Uterus (tissue), 4 donors: Measurements from ENCODE around the gene AGBL4. TPM values are rescaled to one million over a fixed set of nuclear protein-coding genes. Genes with fewer than 3 reads are reported as not detected.

Experiments used
- DNase-seq, 2 donors: peaks; one replicate each; pipeline ENCODE4 v3.0.0-alpha.2; 2019 to 2020
- H3K27ac ChIP-seq, 2 donors: fragments of 200-600 bp; sonication (generic); 1 replicate in 1 of 2; 2 replicates in 1 of 2; pipeline ENCODE4 v1.5.1; 2016 to 2018
- H3K27me3 ChIP-seq, 2 donors: fragments of 200-600 bp; sonication (generic); one replicate each; pipeline ENCODE4 v1.5.1; 2018 to 2019; ENCODE audit warnings: control low read depth in 1 of 2
- H3K36me3 ChIP-seq, 2 donors: fragments of 200-600 bp; sonication (generic); one replicate each; pipeline ENCODE4 v1.5.1; 2019; ENCODE audit warnings: control low read depth in 1 of 2
- H3K4me1 ChIP-seq, 2 donors: fragments of 200-600 bp; sonication (generic); one replicate each; pipeline ENCODE4 v1.5.1; 2018 to 2019; ENCODE audit warnings: control low read depth in 1 of 2
- H3K4me3 ChIP-seq, 2 donors: fragments of 200-600 bp; sonication (generic); 1 replicate in 1 of 2; 2 replicates in 1 of 2; pipeline ENCODE4 v1.5.1; 2018 to 2019; ENCODE audit warnings: mild to moderate bottlenecking in 1 of 2
- H3K9me3 ChIP-seq, 2 donors: fragments of 200-600 bp; sonication (generic); one replicate each; pipeline ENCODE4 v1.5.1; 2019; ENCODE audit warnings: control low read depth in 1 of 2
- CTCF ChIP-seq, 4 experiments: fragments of 200-600 bp in 2 of 4; fragments of 450-650 bp in 2 of 4; sonication (generic) in 2 of 4; IDR thresholded peaks; one replicate each; pipeline ENCODE4 v1.5.1; 2016 to 2019; ENCODE audit warnings: antibody characterized with exemption in 4 of 4, mild to moderate bottlenecking in 2 of 4, moderate library complexity in 1 of 4
- POLR2A ChIP-seq, 2 donors: fragments of 450-650 bp; IDR thresholded peaks; one replicate each; pipeline ENCODE4 v1.6.1; 2016; ENCODE audit warnings: antibody characterized with exemption in 2 of 2, mild to moderate bottlenecking in 1 of 2, moderate library complexity in 1 of 2
- intact Hi-C: fragments of 100-400 bp; cut with DNase I; formaldehyde crosslinking; loops from one replicate; pipeline ENCODE4 v1.15.1; 2023; ENCODE audit warnings: low total_unique reads
- total RNA-seq, 4 donors: library from RNA; depleted of rRNA in 3 of 4; stranded (reverse); fragments of >200 nt in 3 of 4; gene quantifications; one replicate each; pipeline versions ENCODE4 v1.1.0 to v1.2.4, GENCODE V29; 2014 to 2023
- donor health status: DM: yes; HTN: yes; CAD: no.

The AGBL4 gene
- total RNA-seq, 4 donors from 2014 or later: 0.85 to 1.9 TPM; not detected in 2

DNA sequence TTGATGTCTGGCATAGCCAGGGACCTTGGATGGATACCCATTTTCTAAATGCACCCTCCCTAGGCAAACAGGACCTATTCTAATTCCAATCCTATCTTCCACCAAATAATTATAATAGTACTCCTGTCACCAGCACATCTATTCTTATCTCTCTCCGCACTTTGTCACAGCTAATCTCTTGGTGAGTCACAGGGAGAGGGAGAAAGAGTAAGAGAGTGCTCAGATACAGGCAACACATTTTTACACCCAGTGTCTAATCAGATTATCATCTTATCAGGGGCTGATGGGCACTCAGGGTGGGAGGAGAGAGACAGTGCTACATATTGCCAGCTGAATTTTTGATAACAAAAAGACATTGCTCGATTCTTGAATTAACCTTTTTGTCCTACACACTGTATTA, 972.1 kb downstream of the AGBL4 start:
- no peaks in the 10 kb centered on the region for H3K36me3 ChIP-seq

DNA sequence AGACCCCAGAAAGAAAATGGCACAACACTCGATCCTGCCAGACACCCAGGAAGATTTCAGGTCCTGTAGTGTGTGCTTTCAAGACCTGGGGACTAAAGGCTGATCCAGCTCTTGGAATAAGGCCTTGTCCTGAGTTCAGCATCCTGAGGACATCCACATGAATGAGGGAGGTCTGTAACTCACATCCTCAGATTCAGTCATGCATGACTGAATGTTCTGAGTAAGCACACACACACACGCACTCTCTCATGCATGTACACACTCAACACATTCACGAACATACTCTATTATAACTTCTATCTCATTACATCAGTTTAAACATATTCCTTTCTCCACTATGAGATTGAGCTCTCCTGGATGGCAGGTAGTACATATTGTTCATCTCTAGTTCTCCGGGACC, 973.7 kb downstream of the AGBL4 start:
- no peak for DNase-seq
- intact Hi-C loops: no loop called here
- Histone ChIP-seq H3K27me3 (no peaks in the 10 kb centered on the region), H3K4me3 (no peak overlapping the region), H3K36me3 (no peaks in the 10 kb centered on the region), H3K4me1 (no peaks in the 10 kb centered on the region), H3K9me3 (no peaks in the 10 kb centered on the region), H3K27ac (no peak overlapping the region)
- TF ChIP-seq CTCF (IDR thresholded peaks at IDR 0.05) (no peak), POLR2A (IDR thresholded peaks at IDR 0.05) (no peak)

More for the DNA sequence above, 972.1 kb downstream of the AGBL4 start:
- Histone ChIP-seq H3K4me3 (no peak overlapping the region), H3K27ac (no peak overlapping the region), H3K4me1 (no peaks in the 10 kb centered on the region), H3K9me3 (no peaks in the 10 kb centered on the region), H3K27me3 (no peaks in the 10 kb centered on the region)
- TF ChIP-seq POLR2A (IDR thresholded peaks at IDR 0.05): no peak
- no peak for TF ChIP-seq CTCF (IDR thresholded peaks at IDR 0.05)
- no peak for DNase-seq
- intact Hi-C loops: no loop called here

DNA sequence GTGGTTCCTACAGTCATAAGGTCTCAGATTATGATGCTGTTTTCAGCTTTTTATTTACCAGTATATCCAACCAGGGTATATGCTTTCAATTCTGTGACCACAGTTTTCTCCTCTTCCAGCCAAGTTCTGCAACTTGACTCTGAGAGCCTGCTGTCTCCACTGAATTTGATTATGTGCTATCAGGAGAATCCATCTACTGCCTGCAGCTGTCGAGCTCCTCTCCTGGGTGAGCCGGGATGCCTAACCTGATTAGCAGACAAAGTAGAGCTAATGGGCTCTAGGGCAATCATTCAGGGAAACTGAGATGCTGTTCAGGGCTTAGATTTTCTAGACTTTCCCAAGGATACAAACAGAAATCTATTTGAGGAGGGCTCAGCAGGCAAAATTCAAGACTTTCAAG, 975.6 kb downstream of the AGBL4 start:
- intact Hi-C loops: no loop called here
- no peak overlapping the region for H3K27ac ChIP-seq
- no peaks in the 10 kb centered on the region for H3K36me3 ChIP-seq
- TF ChIP-seq CTCF (IDR thresholded peaks at IDR 0.05): no peak
- no peak for TF ChIP-seq POLR2A (IDR thresholded peaks at IDR 0.05)
- H3K4me3 ChIP-seq: no peak overlapping the region
- no peaks in the 10 kb centered on the region for H3K9me3 ChIP-seq
- no peaks in the 10 kb centered on the region for H3K4me1 ChIP-seq
- DNase-seq: no peak
- H3K27me3 ChIP-seq: no peaks in the 10 kb centered on the region

DNA sequence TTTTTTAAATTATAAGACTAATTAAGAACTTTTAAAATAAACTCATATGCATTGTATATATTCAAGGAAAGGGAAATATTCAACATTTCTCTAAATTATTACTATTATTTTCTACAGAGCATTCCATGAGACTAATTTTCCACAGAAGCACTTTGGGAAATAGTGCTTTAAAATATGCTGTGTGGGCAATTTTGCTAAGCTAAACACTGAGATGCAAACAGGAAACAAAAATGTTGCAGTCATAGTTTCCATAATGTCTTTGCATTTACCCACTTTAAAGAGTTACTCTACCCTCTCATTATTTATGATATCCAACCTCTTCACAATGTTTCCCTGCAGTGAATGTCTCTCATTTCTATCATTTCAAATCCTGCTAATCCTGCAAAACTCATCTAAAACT, 977.4 kb downstream of the AGBL4 start:
- H3K36me3 ChIP-seq: no peaks in the 10 kb centered on the region
- TF ChIP-seq CTCF (IDR thresholded peaks at IDR 0.05) (no peak), POLR2A (IDR thresholded peaks at IDR 0.05) (no peak)
- H3K27ac ChIP-seq: no peak overlapping the region
- H3K27me3 ChIP-seq: no peaks in the 10 kb centered on the region
- H3K4me3 ChIP-seq: no peak overlapping the region
- DNase-seq: no peak
- no peaks in the 10 kb centered on the region for H3K4me1 ChIP-seq
- intact Hi-C loops: no loop called here
- no peaks in the 10 kb centered on the region for H3K9me3 ChIP-seq

DNA sequence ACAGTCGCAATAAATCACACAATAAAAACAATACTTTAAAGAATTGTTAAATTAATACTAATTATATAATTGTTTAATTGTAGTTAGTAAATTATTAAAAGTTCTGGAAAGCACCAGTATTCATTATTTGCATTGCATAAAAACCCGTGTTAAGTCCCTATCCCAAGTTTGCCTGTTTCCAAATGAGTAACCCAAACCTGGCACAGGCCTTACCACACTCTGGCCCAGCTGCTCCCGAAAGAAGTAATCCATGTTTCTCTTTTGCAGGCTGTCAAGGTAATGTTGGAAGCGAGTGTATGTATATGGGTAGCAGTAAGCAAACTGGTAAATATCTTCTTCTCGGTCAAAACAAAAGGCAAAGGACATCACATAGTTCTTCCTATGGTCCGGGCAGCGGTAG, 978.4 kb downstream of the AGBL4 start:
- no peaks in the 10 kb centered on the region for H3K36me3 ChIP-seq
- no peaks in the 10 kb centered on the region for H3K4me1 ChIP-seq
- H3K27me3 ChIP-seq: no peaks in the 10 kb centered on the region
- H3K4me3 ChIP-seq: no peak overlapping the region
- TF ChIP-seq CTCF (IDR thresholded peaks at IDR 0.05) (no peak), POLR2A (IDR thresholded peaks at IDR 0.05) (no peak)
- no peak overlapping the region for H3K27ac ChIP-seq
- intact Hi-C loops: no loop called here
- H3K9me3 ChIP-seq: no peaks in the 10 kb centered on the region
- DNase-seq: no peak
